NB4 (cell line): Measurements from ENCODE around the gene CDK17.

Experiments used
- CTCF ChIP-seq: IDR thresholded peaks from one replicate; pipeline ENCODE4 v1.5.1; 2012; ENCODE audit warnings: low read depth, low read length
- POLR2A ChIP-seq: IDR thresholded peaks from 2 replicates; pipeline ENCODE4 v1.6.1; 2011; ENCODE audit warnings: mild to moderate bottlenecking; ENCODE audit not compliant: insufficient read length; ENCODE audit errors: extremely low read depth

- TF ChIP-seq POLR2A (no peak), CTCF (no peak)
Observed at GRCh38 chr12:96242597-96242996, 157.6 kb downstream of the CDK17 start.
